Ectodermal cell (in vitro differentiated cells): Measurements from ENCODE around the gene MEIS1.

Source experiments
- H3K27ac ChIP-seq: 2 replicates; pipeline ENCODE4 v1.7.0; 2013; ENCODE audit warnings: mild to moderate bottlenecking, low read depth, low read length; ENCODE audit not compliant: insufficient read depth, poor library complexity, severe bottlenecking
- H3K27me3 ChIP-seq: 2 replicates; pipeline ENCODE4 v1.7.0; 2013; ENCODE audit warnings: mild to moderate bottlenecking, low read length; ENCODE audit not compliant: insufficient read depth, control insufficient read depth, poor library complexity, severe bottlenecking
- H3K36me3 ChIP-seq: one replicate; pipeline ENCODE4 v1.7.0; 2013; ENCODE audit warnings: low read length; ENCODE audit not compliant: control insufficient read depth, insufficient read depth
- H3K4me1 ChIP-seq: one replicate; pipeline ENCODE4 v1.7.0; 2013; ENCODE audit warnings: low read length; ENCODE audit not compliant: control insufficient read depth, insufficient read depth
- H3K4me3 ChIP-seq: 2 replicates; pipeline ENCODE4 v1.7.0; 2013; ENCODE audit warnings: low read depth, low read length, control low read depth; ENCODE audit not compliant: insufficient read depth
- H3K9me3 ChIP-seq: 2 replicates; pipeline ENCODE4 v1.7.0; 2013; ENCODE audit warnings: mild to moderate bottlenecking, low read length, moderate library complexity; ENCODE audit not compliant: control insufficient read depth
- WGBS, 2 experiments: methylation state at CpG; one replicate each; pipeline ENCODE4 v1.1.7; 2013; ENCODE audit warnings: missing lambda C conversion rate in 2 of 2; 5-methylcytosine and 5-hydroxymethylcytosine counted together

Gene MEIS1

DNA sequence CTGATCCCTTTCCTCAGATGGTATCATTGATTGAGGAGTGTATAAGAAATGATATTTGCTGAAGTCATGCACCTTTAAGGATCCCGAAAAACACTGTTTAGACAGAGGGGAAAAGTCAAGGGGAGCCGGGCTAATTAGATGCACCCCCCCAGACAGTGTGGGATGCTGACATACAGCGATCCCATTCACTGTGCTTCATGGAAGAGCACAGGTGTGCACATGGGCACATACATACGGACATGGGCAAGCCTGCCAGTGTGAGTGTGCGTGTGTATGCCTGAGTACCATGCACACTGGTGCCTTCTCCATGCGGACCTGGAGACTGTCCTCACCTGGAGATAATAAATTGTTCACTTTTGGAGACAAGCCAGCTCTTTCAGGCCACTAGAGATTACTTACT lies 22.6 kb downstream of the MEIS1 start:
- H3K4me3 ChIP-seq = no peak overlapping the region
- H3K36me3 ChIP-seq = no peaks in the 10 kb centered on the region
- H3K27ac ChIP-seq = no peak overlapping the region
- no peaks in the 10 kb centered on the region for H3K9me3 ChIP-seq
- H3K4me1 ChIP-seq = peaks cover 7% of the 10 kb centered on the region
- 87 to 89% methylated on average over 6 of the region's 6 CpGs for WGBS, 2 experiments
- no peaks in the 10 kb centered on the region for H3K27me3 ChIP-seq

DNA sequence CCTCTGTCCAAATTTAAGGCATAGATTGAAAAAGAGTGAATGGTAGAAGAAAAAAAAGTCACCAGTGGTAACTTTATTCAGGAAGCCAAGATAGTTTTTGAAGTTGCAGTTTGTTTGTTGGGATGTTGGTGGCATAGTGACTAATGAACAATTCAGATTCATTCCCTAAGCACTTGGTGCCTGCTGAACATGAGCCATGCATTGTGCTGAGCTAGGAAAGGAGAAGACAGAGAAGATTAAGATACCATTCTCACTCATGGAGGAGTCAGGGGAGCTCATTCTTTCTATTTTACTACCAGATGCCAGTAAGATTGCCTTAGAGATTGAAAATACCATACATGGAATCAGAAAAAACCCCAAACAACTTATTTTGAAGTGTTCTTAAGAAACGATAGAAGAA lies 25.1 kb downstream of the MEIS1 start:
- Histone ChIP-seq H3K9me3 (no peaks in the 10 kb centered on the region), H3K4me1 (peaks cover 9% of the 10 kb centered on the region), H3K4me3 (no peak overlapping the region), H3K36me3 (no peaks in the 10 kb centered on the region), H3K27me3 (no peaks in the 10 kb centered on the region), H3K27ac (no peak overlapping the region)
- 94 to 100% methylated on average over 1 of the region's 1 CpG for WGBS, 2 experiments

DNA sequence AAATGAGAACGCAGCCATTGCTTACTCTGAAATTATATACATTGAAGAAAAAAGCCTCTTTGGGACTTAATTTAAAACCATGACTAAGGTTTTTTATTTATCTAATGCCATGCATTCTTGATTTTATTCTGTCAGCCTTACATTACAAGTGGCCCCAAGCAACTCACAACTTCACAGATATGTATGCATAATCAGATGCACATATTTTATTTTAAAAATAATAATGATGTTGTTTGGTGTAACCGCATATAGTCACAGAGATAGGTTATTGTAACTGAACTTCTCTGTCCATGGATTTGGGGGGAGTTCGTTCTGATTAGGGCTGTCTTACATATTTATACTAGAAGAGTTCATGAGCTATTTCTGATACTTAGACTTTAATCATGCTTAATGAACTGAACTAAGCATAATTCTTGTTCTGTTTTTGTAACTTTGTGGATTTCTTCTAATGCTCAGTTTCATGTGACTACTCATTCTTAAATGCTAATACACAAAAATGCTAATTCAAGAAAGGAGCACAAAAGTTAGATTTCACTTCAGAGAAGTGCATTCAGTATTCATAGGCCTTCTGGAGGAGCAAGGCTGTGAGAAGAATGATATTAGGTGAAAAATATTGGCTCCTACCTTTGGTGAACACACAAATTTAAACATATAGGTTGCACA lies 26.2 kb downstream of the MEIS1 start:
- Histone ChIP-seq H3K36me3 (no peaks in the 10 kb centered on the region), H3K4me1 (peaks cover 9% of the 10 kb centered on the region), H3K27me3 (no peaks in the 10 kb centered on the region), H3K4me3 (no peak overlapping the region), H3K9me3 (no peaks in the 10 kb centered on the region), H3K27ac (no peak overlapping the region)
- 93 to 96% methylated on average over 2 to 3 of the region's 3 CpGs for WGBS, 2 experiments

DNA sequence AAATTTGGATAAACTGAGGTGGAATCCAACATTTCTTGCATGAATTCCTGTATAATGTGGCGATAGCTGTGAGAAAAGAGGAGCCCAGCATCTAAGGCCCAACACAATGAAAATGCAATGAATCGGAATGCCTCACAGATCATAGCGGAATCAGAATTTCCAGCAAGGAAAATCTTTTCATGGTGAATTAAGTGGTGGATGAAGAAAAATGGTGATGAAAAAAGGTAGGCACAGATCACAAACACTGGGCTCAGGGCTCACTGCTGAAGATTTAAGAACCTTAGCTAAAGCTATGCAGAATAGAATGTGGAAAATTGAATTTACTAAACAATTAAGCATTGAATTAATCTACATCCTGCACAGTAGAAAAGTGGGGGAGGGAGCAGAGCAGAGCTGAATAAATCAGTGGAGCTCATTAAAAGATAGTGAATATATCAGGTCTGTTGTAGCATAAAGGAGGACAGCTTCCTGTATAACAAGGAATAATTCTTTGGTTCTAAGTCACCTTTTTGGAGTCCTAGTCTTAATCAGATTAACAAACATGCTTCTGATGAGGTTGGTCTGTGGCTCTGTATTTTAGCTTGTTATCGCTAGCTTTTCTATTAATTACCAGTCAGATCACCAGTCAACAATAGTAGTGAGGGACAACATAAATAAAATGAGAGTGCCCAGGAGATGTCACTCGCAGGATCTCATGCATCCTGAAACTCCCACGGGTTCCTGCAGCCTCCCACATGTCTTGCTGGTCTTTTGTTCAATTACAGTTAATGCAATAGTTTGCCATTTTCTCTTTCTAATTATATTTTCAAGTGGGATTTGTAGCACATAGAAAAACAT lies 27.0 kb downstream of the MEIS1 start:
- WGBS, 2 experiments = 90 to 91% methylated on average over 6 of the region's 6 CpGs

DNA sequence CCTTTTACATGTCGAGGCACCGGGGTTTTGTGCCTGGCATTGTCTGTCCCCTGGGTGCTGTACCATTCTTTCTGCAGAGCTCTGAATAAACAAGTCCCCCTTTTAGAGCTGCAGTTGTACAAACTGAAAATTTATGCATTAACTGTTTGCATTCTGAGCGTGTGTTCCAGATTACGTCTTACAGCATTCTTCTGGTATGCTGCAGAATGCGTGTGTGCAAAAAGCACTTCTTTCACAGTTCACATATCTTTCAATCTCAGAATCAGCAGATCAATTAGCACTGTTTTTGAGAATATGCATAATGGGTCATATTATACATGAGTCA lies 27.5 kb downstream of the MEIS1 start:
- WGBS, 2 experiments = 83 to 93% methylated on average over 5 of the region's 5 CpGs
- Histone ChIP-seq H3K27me3 (no peaks in the 10 kb centered on the region), H3K27ac (no peak overlapping the region), H3K4me1 (peaks cover 9% of the 10 kb centered on the region), H3K4me3 (no peak overlapping the region), H3K36me3 (no peaks in the 10 kb centered on the region), H3K9me3 (no peaks in the 10 kb centered on the region)

More for the DNA sequence above, 27.0 kb downstream of the MEIS1 start:
- H3K9me3 ChIP-seq = no peaks in the 10 kb centered on the region
- H3K4me3 ChIP-seq = no peak overlapping the region
- peaks cover 9% of the 10 kb centered on the region for H3K4me1 ChIP-seq
- H3K27me3 ChIP-seq = no peaks in the 10 kb centered on the region
- H3K27ac ChIP-seq = no peak overlapping the region
- H3K36me3 ChIP-seq = no peaks in the 10 kb centered on the region

DNA sequence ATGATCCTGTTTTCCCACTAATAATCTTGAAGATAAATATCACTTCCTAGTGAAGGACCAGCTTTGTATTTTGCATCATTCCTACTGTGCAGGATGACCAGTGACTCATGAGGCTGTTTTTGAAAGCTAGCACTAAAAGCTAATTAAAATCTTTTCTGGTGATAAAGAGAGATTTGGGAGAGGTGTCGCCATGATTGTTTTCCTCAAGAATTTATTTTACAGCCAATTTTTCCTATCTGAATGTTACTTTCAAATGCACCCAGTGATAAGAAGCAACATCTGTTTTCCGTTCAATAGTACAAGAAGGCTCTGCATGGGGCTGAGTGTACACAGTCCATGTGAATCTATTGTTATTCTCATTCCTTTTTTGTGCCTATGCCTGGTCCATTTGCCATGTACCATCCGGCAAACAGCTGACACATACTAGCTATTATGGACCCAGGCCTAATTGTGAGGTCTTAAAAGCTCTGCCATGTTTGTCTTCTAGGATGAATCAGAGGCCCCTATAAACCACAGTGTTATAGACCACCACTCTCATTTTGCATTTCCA lies 28.4 kb downstream of the MEIS1 start:
- Histone ChIP-seq H3K27me3 (no peaks in the 10 kb centered on the region), H3K9me3 (no peaks in the 10 kb centered on the region), H3K4me3 (no peak overlapping the region), H3K36me3 (no peaks in the 10 kb centered on the region), H3K4me1 (peaks cover 9% of the 10 kb centered on the region), H3K27ac (no peak overlapping the region)
- WGBS, 2 experiments = 93 to 94% methylated on average over 3 of the region's 3 CpGs

DNA sequence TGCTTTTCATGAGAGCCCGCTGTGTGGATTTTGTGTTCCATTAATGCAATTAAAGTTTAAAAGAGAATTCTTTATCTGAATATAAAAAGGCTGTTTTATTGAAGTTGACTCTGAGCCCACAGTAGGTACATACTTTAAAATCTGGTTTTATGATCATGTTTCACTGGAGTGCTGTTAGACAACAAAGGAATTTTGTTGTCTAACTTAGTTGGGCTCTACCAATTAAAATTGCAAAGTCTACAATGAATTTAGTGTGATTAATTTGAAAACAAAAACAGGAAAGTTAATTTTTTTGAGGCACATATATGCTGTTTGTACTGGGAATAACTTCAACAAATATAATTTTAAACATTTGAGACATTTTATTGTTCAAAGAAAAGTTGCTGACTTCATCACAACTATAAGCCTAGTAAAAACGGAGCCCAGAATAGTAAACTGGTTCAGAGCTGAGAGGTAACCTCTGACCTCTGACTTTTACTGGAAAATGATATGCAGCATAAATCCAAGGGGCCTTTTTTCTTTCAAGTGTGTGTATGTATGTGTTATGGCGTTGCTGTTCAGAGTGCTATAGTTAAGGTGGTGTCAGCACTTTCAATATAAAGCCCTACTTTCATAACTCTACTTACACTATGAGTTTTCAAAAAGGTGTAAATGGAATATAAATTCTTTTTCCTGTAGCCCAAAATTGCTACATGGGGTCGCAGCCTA lies 30.2 kb downstream of the MEIS1 start:
- Histone ChIP-seq H3K9me3 (no peaks in the 10 kb centered on the region), H3K4me3 (no peak overlapping the region), H3K4me1 (peaks cover 17% of the 10 kb centered on the region), H3K27ac (no peak overlapping the region), H3K27me3 (no peaks in the 10 kb centered on the region), H3K36me3 (no peaks in the 10 kb centered on the region)
- 91 to 97% methylated on average over 2 to 3 of the region's 4 CpGs for WGBS, 2 experiments

DNA sequence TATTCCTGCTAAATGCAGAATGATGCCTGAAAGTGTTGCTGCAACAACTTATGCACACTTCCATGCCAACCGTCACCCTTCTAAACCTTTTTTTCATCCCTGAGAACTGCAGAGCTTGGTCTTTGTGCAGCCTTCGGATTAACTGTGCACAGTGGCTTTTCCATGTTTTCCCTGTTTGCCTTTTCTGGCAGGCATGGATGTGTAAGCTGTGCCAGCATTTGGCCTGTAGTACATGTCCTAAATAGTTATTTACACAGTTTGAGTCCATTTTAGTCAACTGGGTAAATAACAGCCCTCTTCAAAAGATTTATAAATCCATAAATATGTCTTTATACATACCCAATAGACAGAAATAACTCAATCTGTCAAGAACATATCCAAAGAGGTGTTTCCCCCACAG lies 31.5 kb downstream of the MEIS1 start:
- no peak overlapping the region for H3K27ac ChIP-seq
- H3K4me1 ChIP-seq = peaks cover 18% of the 10 kb centered on the region
- no peak overlapping the region for H3K4me3 ChIP-seq
- 95 to 97% methylated on average over 2 of the region's 2 CpGs for WGBS, 2 experiments
- H3K36me3 ChIP-seq = no peaks in the 10 kb centered on the region
- H3K27me3 ChIP-seq = no peaks in the 10 kb centered on the region
- no peaks in the 10 kb centered on the region for H3K9me3 ChIP-seq

DNA sequence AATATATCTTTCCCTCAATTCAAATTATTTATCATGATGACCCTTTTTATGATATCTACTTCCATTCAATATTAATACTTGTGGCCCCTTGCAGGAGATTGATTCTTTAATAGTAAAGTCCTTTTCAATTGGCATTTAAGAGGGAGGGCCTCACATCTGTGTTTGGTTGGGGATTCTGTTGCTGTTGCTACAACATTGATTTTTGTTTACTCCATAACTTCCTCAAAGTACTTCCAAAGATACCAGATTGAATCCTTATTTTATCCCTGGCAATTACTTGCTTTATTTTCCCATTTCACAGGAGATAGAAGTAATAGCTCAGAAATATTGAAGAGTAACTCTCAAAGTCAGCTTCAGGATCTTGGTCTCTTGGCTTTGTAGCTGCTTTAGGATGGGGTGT lies 32.8 kb downstream of the MEIS1 start:
- H3K4me3 ChIP-seq = no peak overlapping the region
- peaks cover 10% of the 10 kb centered on the region for H3K4me1 ChIP-seq
- no peaks in the 10 kb centered on the region for H3K27me3 ChIP-seq
- no peaks in the 10 kb centered on the region for H3K36me3 ChIP-seq
- no peak overlapping the region for H3K27ac ChIP-seq
- no peaks in the 10 kb centered on the region for H3K9me3 ChIP-seq
